Dedifferentiated amniotic fluid mesenchymal stem cell (primary cell): ENCODE measurements around the gene IFIT1.
A peak's percentile ranks its signal among the peaks of the same experiment; 100 is the strongest.
"Not testable (repeated sequence)": the region's sequence is repeated elsewhere in the genome, so short reads cannot be mapped to it uniquely, and the experiment has no call there.

Experiments
- DNase-seq: peaks from one replicate; pipeline ENCODE4 v3.0.0-alpha.2; 2016; ENCODE audit errors: extremely low spot score

IFIT1 gene

DNA sequence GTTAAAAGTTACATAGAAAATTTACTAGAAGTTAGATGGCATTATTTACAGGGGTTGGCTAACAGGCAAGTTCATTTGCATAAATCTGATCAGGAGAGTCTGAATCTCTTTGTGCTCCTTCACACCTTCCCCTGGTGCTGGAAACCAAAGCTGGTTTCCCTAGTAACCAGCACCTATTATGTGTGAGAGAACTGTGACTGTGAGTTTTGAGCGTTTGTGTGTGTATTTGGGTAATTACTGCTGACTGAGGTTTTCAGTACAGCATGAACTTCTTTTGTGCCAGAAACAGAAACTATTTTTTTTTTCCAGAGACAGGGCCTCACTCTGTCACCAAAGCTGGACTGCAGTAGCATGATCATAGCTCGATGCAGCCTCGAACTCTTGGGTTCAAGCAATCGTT, 24.9 kb upstream of the IFIT1 start:
- no peak for DNase-seq

DNA sequence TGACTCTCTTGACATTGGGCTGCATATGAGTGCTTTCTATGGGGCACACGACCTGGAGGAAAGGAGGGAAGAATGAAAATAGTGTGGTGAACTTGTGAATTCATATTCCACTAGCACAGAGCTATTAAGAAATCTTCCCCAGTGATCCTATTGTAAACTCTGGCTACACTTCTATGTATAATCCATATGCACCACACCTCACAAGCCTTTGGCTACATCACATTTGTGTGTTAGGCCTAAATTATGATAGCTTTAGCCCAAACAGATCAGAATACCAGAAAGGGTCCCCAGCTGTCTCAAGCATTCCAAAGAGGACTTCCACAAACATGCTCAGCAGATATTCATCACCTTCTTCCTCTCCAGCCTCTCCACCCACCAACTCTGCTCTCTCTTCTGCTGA, 24.3 kb upstream of the IFIT1 start:
- no peak for DNase-seq

DNA sequence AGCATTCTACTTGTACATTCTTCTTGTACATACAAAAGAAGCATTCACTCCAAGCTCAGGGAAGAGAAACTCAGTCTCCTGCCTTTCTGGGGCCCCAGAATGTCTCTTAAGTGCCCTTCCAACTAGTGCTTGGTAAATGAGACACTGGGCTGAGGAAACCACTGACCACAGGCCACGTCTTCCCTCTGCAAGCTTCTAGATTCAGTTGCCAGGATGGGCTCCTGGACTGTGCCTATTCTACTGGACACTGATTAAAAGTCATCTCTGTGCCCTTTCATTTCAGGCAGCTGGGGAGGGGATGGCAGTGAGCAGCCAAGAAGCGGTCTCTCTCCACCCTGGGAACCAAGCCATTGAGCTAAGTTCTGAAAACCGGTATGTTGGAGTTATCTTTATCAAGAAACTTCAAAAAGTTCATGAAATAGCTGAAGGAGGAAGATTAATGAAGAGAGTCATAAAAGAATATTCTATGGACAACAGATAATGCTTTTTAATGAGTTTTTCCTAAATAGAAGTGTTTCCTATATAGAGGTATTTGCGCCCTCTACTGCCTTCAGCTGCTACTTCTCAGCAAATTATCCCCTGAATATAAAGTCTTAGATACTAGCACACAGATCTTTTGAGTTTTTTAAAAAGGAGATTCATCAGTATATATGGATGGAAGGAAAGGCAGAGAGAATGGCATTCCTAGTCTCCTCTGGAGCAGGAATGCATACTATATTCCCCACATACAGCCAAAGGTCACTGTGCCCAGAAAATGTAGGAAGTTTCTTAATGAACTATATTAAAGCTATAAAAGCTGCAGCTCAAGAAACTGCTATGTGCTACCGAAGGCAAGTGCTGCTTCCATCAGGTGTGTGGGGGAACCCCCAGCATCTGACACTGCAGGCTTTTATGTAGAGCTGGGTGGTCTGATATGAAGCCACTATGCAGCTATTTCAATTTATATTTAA, 23.0 kb upstream of the IFIT1 start:
- DNase-seq, result peak; percentile 62

DNA sequence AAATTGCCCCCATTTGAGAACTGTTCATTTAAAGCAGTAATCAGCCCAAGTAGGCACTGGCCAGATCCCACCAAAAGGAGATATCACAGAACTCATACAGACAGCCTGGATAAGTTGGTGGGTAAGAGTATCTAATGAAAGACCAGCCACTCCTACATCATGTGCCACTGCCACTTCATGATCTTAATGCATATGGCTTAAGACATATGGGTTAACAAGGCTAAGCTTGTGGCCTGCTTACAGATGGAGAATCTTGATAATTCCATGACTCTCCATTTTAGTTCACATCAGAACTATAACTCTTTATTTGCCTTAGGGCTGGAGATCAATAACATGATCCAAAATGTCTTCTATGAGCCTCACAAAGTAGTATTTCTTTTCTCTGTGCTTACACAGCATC, 21.3 kb upstream of the IFIT1 start:
- DNase-seq, result no peak

DNA sequence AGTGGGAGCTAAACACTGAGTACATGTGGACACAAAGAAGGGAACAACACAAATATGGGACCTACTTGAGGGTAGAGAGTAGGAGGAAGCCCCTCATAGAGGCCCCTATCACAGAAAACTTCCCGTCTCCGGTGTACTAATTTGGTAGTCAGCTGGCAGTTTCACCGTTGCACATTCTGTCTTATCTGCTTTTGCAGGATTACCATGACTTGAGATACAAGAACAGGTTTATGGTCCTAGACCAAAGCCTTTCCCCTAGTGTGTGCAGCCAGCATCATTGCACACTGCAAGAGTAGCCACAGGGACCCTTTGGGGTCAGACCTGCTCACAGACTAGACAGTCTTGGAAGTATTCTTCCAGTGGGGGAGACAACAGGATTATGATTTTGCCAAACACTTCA, 20.4 kb upstream of the IFIT1 start:
- no peak for DNase-seq

DNA sequence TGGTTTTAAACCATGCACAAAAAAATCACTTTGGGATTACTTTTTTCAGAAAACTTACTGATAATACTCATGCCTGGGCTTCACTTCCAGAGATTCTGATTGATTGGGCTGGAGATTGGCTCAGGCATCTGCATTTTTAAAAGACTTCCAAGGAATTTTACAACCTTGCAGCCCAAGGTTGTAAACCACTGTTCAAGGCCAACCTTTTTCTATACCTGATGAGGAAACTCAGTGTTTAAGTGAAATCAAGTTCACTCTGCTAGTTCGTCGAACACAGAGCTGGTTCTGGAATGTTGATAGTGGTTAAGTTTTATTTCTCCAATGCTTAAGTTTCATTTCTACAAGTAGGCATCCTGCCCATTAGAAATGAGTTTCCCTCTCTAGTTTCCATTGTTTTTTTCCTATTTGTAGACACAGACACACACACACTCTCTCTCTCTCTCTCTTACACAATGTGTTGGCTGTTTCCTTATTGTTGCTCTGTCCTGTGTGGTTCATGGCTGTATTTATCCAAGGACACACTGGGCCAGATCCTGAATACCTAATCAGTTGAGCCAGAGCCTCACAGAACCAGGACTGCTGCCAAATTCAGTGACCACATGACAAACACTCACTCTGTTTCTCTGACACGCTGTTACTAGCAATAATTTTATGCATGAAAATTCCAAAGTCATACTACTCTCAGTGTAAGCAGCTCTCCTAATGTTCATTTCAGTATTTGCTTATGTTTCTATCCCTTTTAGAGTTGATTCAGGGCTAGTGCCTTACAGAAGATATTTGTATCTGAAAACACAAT, 18.3 kb upstream of the IFIT1 start:
- peak; percentile 92 for DNase-seq

GRCh38 chr10:89374713-89375141, 17.7 kb upstream of the IFIT1 start:
- no peak for DNase-seq

GRCh38 chr10:89377705-89378637, 14.5 kb upstream of the IFIT1 start, which contains the start of gene IFIT1B:
Gene IFIT1B, plus strand, starts transcription at chr10:89378056. Its CDS starts 80 bp downstream, at chr10:89378136.
- DNase-seq, result no peak

GRCh38 chr10:89379103-89379502, 13.3 kb upstream of the IFIT1 start:
- DNase-seq, result no peak

DNA sequence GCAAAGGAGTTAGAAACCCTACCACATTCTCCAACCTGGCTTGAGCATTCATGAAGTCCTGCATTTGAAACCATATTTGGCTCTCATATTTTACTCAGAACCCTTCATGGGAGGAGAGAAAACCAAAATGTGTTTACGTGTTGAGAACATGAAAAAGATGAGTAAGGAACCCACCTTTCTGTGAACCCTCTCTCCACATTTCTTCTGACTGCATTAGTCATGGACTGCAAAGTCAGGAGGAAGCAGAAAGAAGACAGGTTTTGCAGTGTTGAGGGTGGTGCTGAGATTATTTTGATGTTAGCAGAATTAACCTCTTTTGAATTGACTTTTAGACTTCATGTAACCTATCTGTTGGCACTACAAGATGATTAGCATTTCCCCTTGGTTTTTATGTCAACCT, 9.7 kb upstream of the IFIT1 start:
- DNase-seq, result no peak

GRCh38 chr10:89384474-89385340, 7.7 kb upstream of the IFIT1 start:
- no peak for DNase-seq

GRCh38 chr10:89388806-89389205, 3.6 kb upstream of the IFIT1 start:
- DNase-seq, result no peak

- DNase-seq, result no peak
Observed at GRCh38 chr10:89389254-89389653, 3.2 kb upstream of the IFIT1 start.

- no peak for DNase-seq
Observed at GRCh38 chr10:89390476-89391225, 1.8 kb upstream of the IFIT1 start.

- DNase-seq, result not testable (repeated sequence)
Observed at GRCh38 chr10:89391226-89391576, 1.2 kb upstream of the IFIT1 start.

GRCh38 chr10:89392974-89393373, 551 bp downstream of the IFIT1 start:
- peak; percentile 66 for DNase-seq

DNA sequence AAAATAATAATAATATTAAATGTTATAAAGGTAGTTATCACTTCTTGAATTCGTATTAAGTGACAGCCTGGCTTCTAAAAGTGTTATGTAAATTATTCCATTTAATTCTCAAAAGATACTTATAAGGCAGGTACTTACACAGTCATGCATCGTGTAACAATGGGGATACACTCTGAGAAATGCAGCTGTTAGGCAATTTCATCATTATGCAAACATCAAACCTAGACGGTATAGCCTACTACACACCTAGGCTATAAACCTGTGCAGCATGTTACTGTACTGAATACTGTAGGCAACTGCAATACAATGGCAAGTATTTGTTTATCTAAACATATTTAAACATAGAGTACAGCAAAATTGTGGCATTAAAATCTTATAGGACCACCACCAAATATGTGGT, 1.5 kb downstream of the IFIT1 start:
- DNase-seq, result no peak

DNA sequence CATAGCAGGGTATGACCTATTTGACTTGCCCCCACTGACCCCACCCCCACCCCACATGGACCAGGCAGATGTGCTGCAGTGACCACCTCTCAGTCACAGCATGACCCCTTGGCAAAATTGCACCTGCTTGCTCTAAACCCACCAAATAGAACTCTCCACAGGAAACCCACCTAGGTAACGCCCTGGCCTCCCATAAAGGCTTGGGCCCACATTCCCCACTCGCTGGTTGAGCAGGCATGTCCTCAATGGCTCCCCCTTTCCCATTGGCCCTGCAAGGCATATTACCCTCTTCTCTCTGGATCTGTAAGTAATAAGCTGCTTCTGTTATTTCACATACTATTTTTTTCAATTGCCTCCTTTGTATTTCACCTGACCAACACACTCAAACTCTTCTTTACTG, 2.7 kb downstream of the IFIT1 start:
- DNase-seq, result no peak

DNA sequence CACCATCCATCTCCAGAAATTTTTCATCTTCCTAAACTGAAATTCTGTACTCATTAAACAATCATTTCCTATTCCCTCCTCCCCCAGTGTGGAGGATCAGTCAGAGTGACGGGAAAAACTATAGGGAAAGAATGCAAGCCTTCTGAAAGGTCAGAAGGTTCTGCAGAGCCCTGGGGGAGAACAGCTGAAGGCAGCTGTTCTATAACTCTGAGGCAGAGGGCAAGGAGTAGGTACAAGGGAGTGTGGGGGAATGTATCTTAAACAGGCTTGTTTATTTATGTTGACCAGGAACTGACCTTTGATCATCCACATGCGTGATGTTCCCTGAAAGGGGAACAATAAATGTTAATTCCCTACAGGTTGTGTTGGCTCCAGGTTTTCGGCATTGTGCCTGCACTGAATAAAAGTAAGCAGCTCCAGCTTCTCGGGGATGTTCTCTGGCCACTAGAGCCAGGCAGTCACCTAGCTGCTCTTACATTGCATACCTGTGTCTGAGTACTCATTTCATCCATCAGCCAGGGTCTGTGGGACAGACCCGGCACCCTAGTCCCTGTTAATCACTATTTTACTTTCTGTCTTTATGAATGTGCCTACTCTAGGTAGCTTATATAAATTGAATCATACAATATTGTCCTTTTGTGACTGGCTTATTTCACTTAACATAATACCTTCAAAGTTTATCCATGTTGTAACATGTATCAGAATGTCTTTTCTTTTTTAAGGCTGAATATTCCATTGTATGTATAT, 5.8 kb downstream of the IFIT1 start:
- DNase-seq, result no peak
